Measurements from ENCODE around the gene FOXJ1.

The FOXJ1 gene

DNA sequence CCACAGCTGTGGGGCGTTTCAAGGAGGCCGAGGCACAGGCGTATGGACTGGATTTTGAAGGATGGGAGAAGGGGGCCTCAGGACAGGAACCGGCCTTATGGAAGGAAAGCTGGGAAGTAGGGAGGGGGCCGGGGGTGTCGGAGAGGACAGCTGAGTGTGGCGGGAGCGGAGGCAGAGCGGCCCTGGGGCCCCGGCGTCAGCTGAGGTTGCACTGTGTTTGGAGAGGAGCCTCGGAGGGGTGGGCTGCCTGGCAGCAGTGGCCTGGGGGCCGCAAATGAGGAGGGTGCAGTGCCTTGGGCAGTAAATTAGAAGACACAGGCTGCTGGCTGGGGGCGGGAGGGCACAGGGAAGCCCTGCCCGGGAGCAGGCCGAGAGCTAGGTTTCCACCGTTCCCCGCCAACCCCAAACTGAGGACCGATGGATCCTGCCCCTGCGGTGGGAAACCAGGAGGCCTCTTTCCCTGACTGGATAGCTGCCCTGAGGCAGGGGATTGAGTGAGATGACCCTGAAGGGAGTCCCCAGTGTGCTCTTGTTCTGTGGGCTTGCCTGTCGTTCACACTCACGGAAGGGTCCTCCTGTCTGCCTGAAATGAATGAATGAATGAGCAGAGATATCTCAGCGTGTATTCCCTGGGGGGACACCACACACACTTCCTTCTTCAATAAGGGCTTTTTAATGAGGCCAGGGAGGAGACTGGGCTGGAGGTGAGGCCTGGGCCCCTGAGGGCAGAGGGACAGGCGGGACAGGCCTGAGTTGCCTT, 18.4 kb downstream of the FOXJ1 start:
- DNase-seq: no peak

- DNase-seq: no peak
Observed at GRCh38 chr17:76121932-76122430, 19.1 kb downstream of the FOXJ1 start.

DNA sequence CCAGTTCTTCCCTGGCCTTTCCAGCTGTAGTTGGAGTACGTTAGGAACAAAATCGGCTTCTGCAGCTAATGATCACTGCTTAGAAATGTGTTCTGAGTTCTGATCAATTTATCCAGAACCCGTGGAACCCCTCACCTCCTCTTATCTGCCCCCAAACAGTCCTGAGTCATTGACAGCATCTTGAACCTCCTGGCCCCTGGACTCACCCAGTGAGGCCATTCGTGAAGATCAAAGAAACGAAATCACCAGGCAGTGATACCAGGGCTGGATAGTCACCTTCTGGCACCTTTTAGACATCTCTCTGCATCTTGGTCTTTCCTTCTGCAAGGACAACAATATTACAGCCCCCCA, 20.4 kb downstream of the FOXJ1 start:
- DNase-seq: no peak

GRCh38 chr17:76119409-76120371, 21.4 kb downstream of the FOXJ1 start:
- no peak for DNase-seq

GRCh38 chr17:76115138-76115754, 25.8 kb downstream of the FOXJ1 start:
- DNase-seq: no peak

GRCh38 chr17:76111956-76112355, 29.1 kb downstream of the FOXJ1 start:
- no peak for DNase-seq

- DNase-seq: no peak
Observed at GRCh38 chr17:76107509-76107908, 33.5 kb downstream of the FOXJ1 start.

DNA sequence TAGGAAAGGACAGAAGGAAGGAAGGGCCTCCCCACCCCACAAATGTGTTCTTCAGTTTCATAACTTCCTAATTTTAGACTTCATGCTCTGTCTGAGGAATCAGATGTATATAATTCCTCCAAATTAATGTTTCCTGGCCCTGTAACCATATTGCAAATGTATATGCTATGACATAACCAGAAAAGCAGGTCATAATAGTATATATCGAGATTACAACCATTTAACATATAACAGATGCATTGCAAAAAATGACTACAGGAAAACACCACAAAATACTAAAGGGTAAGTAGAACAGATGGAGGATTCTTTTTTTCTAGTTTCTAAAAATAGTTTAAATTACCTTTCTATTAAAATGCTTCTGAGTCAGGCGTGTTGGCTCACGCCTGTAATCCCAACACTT, 34.3 kb downstream of the FOXJ1 start:
- DNase-seq: no peak

GRCh38 chr17:76104896-76105231, 36.2 kb downstream of the FOXJ1 start:
- no peak for DNase-seq

- DNase-seq: no peak
Observed at GRCh38 chr17:76104140-76104895, 36.7 kb downstream of the FOXJ1 start.

- DNase-seq: peak; percentile 83
Observed at GRCh38 chr17:76103274-76104139, 37.5 kb downstream of the FOXJ1 start, which contains the start of gene EXOC7. EXOC7 (minus strand) TSS chr17:76103787; CDS start chr17:76103692, 95 bp downstream.

- DNase-seq: no peak
Observed at GRCh38 chr17:76102944-76103273, 38.1 kb downstream of the FOXJ1 start.

DNA sequence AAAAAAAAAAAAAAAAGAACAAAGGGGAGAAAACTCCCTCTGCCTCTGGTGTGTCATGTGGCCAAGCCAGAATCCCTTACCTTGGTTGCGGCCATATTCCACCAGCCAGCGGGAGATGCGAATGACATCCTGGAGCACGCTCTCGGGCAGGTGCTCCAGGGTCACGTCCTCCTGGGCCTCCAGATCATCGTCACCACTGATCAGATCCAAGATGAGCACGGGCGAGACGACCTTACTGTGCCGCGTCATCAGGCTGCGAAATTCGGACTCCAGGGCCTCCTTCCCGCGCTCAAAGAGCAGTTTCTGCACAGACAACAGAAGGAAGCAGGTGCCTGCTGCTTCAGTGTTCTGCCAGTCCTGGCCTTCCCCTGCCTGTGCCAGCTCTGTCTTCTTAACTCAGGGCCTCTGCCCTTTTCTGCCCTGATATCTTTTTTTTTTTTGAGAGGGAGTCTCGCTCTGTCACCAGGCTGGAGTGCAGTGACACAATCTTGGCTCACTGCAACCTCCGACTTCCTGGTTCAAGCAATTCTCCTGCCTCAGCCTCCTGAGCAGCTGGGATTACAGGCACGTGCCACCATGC, 43.2 kb downstream of the FOXJ1 start:
- DNase-seq: no peak

GRCh38 chr17:76095943-76096342, 45.1 kb downstream of the FOXJ1 start:
- no peak for DNase-seq

DNA sequence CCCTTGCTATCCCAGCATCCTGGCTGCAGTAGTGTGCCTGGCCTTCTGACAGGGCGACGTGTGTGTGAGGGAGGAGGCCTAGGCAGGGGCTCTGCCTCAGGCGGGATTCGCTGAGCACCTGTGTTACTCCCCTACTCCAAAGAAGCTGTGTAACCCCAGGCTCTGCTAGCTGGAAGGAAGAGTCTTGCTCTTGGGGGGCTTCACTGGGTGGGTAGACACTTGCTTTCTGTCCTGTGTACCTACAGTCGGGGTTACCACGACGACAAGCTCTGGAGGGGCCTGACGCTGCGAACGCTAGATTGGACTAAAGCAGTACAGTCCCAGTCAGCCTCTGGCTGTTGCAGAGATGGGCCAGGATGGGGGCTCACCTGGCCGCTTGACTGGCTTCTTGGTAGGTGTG, 47.0 kb downstream of the FOXJ1 start:
- DNase-seq: no peak

- no peak for DNase-seq
Observed at GRCh38 chr17:76092526-76093413, 48.3 kb downstream of the FOXJ1 start.

DNA sequence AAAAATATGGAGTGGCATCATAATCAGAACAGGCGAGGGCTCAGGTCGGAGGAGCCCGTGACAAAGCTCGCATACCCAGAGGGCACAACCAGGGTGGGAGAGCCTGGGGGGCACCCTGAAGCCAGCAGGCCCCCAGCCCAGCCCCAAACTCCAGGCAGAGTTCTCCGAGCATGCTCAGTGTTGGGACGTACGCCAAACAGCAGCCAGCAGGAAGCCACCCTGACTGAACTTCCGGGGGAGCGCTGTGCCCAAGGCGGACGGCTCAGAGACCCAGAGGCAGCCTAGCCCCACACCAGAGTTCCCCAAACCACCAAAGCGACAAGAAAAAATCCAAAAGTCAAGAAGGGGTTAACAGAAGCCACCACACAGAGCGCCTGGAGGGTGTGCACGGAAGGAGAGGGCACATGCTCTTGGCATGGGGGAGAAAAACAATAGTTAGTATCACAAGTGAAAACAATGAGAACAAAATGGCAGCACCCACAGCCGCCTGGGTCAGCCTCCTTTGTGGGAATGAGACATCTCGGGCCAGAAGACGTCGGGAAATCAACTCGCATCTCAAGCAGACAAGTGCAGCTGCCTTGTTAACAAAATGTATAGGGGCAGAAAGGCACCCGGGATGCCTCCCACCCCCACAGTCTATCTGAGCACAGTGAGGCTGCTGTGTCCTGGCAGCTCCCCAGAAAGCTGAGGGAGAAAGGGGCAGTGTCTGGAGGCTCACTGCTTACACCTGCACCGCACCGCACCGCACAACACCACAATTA, 49.3 kb downstream of the FOXJ1 start:
- DNase-seq: no peak

GRCh38 chr17:76090517-76091129, 50.4 kb downstream of the FOXJ1 start:
- DNase-seq: no peak

All from NCI-H2107 (cell line).